ENCODE data around the gene PTPRD. TPM values are rescaled to one million over a fixed set of nuclear protein-coding genes. Genes with fewer than 3 reads are reported as not detected.

PTPRD gene
- total RNA-seq, 2 donors from 2014 or later, result 97.4 to 101 TPM

- Histone ChIP-seq H3K9me3 (ENCODE audit: control insufficient read depth, low read length) (no peaks in the 10 kb centered on the region), H3K27me3 (ENCODE audit: control insufficient read depth, insufficient read depth, low read length, poor library complexity, severe bottlenecking) (no peaks in the 10 kb centered on the region), H3K27ac (ENCODE audit: low read depth, low read length) (peak overlapping the region; percentile 75), H3K9ac (ENCODE audit: extremely low read depth, low read length, poor library complexity, severe bottlenecking) (no peak overlapping the region), H3K36me3 (ENCODE audit: control insufficient read depth, insufficient read depth, low read length) (no peaks in the 10 kb centered on the region), H3K4me1 (ENCODE audit: control insufficient read depth, insufficient read depth, low read length) (peaks cover 11% of the 10 kb centered on the region), H3K4me3 (ENCODE audit: low read length) (no peak overlapping the region)
- no peak for TF ChIP-seq CTCF (conservative IDR thresholded peaks at IDR 0.05)
- peaks cover 39% of the 10 kb centered on the region for H3K4me1 Mint-ChIP-seq
- H3K27me3 Mint-ChIP-seq (ENCODE audit: insufficient read depth), result peaks cover 11% of the 10 kb centered on the region
- DNase-seq, result no peak
- no peaks in the 10 kb centered on the region for H3K9me3 Mint-ChIP-seq
- H3K27ac Mint-ChIP-seq, result no peak overlapping the region
- H3K36me3 Mint-ChIP-seq (ENCODE audit: low read depth), result no peaks in the 10 kb centered on the region
- no peak overlapping the region for H3K4me3 Mint-ChIP-seq
- 60 to 100% methylated on average over 1 to 2 of the region's 2 CpGs for whole genome bisulfite sequencing, 2 experiments (ENCODE audit: insufficient coverage in 1 of 2, insufficient read length in 1 of 2)
Measured at GRCh38 chr9:8679371-8679822, 1933.4 kb downstream of the PTPRD start.

GRCh38 chr9:8677741-8678140 lies 1935.1 kb downstream of the PTPRD start:
- Histone ChIP-seq H3K9me3 (ENCODE audit: control insufficient read depth, low read length) (no peaks in the 10 kb centered on the region), H3K27ac (ENCODE audit: low read depth, low read length) (peak overlapping the region; percentile 79), H3K4me3 (ENCODE audit: low read length) (no peak overlapping the region), H3K9ac (ENCODE audit: extremely low read depth, low read length, poor library complexity, severe bottlenecking) (no peak overlapping the region), H3K4me1 (ENCODE audit: control insufficient read depth, insufficient read depth, low read length) (peaks cover 11% of the 10 kb centered on the region), H3K27me3 (ENCODE audit: control insufficient read depth, insufficient read depth, low read length, poor library complexity, severe bottlenecking) (no peaks in the 10 kb centered on the region), H3K36me3 (ENCODE audit: control insufficient read depth, insufficient read depth, low read length) (no peaks in the 10 kb centered on the region)
- TF ChIP-seq CTCF (conservative IDR thresholded peaks at IDR 0.05), result no peak
- no peaks in the 10 kb centered on the region for H3K9me3 Mint-ChIP-seq
- H3K27me3 Mint-ChIP-seq (ENCODE audit: insufficient read depth), result peaks cover 3% of the 10 kb centered on the region
- peak; percentile 63 for DNase-seq
- no peaks in the 10 kb centered on the region for H3K36me3 Mint-ChIP-seq (ENCODE audit: low read depth)
- no peak overlapping the region for H3K4me3 Mint-ChIP-seq
- peaks cover 35% of the 10 kb centered on the region for H3K4me1 Mint-ChIP-seq
- H3K27ac Mint-ChIP-seq, result no peak overlapping the region
- WGBS, 2 experiments (ENCODE audit: insufficient coverage in 1 of 2, insufficient read length in 1 of 2), result 49 to 50% methylated on average over 1 to 4 of the region's 4 CpGs

- Histone ChIP-seq H3K4me3 (ENCODE audit: low read length) (no peak overlapping the region), H3K9ac (ENCODE audit: extremely low read depth, low read length, poor library complexity, severe bottlenecking) (no peak overlapping the region), H3K27me3 (ENCODE audit: control insufficient read depth, insufficient read depth, low read length, poor library complexity, severe bottlenecking) (no peaks in the 10 kb centered on the region), H3K9me3 (ENCODE audit: control insufficient read depth, low read length) (no peaks in the 10 kb centered on the region), H3K4me1 (ENCODE audit: control insufficient read depth, insufficient read depth, low read length) (peaks cover 11% of the 10 kb centered on the region), H3K27ac (ENCODE audit: low read depth, low read length) (no peak overlapping the region), H3K36me3 (ENCODE audit: control insufficient read depth, insufficient read depth, low read length) (no peaks in the 10 kb centered on the region)
- H3K4me1 Mint-ChIP-seq, result peaks cover 21% of the 10 kb centered on the region
- no peak overlapping the region for H3K4me3 Mint-ChIP-seq
- H3K36me3 Mint-ChIP-seq (ENCODE audit: low read depth), result no peaks in the 10 kb centered on the region
- H3K27me3 Mint-ChIP-seq (ENCODE audit: insufficient read depth), result no peaks in the 10 kb centered on the region
- no peak for TF ChIP-seq CTCF (conservative IDR thresholded peaks at IDR 0.05)
- no peak for DNase-seq
- no peaks in the 10 kb centered on the region for H3K9me3 Mint-ChIP-seq
- H3K27ac Mint-ChIP-seq, result no peak overlapping the region
Measured at GRCh38 chr9:8674536-8674935, 1938.3 kb downstream of the PTPRD start.

Data from endodermal cell (in vitro differentiated cells).